Subcutaneous adipose tissue (tissue), 4 donors: ENCODE measurements around the gene ATG10. TPM values are rescaled to one million over a fixed set of nuclear protein-coding genes. Genes with fewer than 3 reads are reported as not detected.

ENCODE experiments used
- total RNA-seq, 4 donors: library from RNA; depleted of rRNA; stranded (reverse); fragments of >200 nt; gene quantifications; one replicate each; pipeline ENCODE4 v1.1.0, GENCODE V29; 2016
- TF ChIP-seq, protein P1 (sequence below): fragments of 450-650 bp; IDR thresholded peaks from one replicate; pipeline ENCODE4 v1.5.1; 2016; ENCODE audit warnings: low read depth, mild to moderate bottlenecking, control low read depth, antibody characterized with exemption, moderate library complexity

ATG10 gene
- total RNA-seq, 4 donors from 2014 or later: 7.0 to 17.9 (median 7.6) TPM

- TF ChIP-seq, protein P1, sequence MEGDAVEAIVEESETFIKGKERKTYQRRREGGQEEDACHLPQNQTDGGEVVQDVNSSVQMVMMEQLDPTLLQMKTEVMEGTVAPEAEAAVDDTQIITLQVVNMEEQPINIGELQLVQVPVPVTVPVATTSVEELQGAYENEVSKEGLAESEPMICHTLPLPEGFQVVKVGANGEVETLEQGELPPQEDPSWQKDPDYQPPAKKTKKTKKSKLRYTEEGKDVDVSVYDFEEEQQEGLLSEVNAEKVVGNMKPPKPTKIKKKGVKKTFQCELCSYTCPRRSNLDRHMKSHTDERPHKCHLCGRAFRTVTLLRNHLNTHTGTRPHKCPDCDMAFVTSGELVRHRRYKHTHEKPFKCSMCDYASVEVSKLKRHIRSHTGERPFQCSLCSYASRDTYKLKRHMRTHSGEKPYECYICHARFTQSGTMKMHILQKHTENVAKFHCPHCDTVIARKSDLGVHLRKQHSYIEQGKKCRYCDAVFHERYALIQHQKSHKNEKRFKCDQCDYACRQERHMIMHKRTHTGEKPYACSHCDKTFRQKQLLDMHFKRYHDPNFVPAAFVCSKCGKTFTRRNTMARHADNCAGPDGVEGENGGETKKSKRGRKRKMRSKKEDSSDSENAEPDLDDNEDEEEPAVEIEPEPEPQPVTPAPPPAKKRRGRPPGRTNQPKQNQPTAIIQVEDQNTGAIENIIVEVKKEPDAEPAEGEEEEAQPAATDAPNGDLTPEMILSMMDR: no peak
Measured at GRCh38 chr5:81969226-81969625, 2.6 kb upstream of the ATG10 start.

GRCh38 chr5:81969912-81970311 lies 1.9 kb upstream of the ATG10 start:
- TF ChIP-seq, protein P1: no peak

- TF ChIP-seq, protein P1: no peak
Measured at GRCh38 chr5:81971111-81971711, 612 bp upstream of the ATG10 start.

DNA sequence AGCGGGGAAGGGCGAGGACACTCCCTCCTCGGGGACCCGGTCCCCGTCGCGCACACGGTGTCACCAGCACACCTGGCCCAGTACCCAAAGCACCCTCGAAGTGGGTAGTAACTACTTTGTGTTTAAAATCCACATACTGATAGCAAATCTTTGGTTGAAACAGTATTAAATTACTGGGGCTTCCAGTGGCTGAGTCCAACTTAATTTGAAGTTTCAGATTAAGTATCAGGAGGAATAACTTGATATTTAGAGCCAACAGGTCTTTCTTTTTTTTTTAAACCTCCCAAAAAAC lies 615 bp downstream of the ATG10 start:
- TF ChIP-seq, protein P1: no peak

DNA sequence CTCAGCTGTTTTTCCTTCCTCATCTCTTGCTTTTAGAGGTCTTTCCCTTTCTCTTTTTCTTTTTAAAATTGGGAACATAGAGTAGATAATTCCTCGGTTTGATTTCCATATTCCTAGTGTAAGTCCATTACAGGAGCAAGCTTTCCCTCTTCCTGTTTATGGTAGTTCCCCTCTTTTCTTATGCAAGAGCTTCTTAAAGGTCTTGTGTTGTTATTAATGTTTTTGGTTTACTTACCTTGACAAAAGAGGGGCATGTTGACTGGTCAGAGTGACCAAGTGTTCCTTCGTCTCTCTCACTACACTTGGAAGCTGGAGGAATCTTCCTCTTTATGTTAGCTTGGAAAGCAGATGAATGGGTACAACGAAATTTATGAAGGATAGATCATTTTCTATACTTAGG lies 8.3 kb downstream of the ATG10 start:
- TF ChIP-seq, protein P1: no peak

DNA sequence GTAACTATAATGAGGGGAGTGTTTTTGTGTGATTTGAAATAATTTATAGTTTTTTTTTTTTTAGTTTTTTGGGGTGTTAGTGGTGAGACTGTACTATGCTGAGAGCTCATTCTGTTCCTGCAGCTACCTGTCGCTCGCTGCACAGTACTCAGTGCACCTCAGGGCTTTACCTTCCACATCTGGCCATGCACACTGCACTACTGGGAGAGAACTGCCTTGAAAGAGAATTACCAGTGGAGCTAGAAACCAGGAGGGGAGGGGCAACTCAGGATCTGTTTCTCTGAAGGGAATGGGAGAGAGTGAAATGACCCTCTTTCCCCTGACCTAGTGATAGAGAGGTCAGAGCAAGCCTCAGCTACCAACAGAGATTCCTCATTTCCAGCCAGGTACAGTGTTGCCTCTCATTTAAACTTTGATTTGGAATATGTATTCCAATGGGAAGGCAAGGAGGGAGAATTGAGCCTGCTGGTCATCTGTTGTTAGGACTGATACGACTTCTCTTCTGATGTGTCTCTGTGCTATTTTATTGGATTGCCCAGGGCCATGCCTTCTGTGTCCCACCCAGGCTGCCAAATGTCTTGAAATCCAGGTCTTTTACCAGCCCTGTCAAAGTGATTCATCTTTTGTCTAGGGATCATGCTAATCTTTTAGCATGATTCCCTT lies 8.9 kb downstream of the ATG10 start:
- TF ChIP-seq, protein P1: no peak

GRCh38 chr5:81986126-81986525 lies 14.3 kb downstream of the ATG10 start:
- TF ChIP-seq, protein P1: no peak
